ENCODE data around the gene DIO1.

- TF ChIP-seq CTCF (IDR thresholded peaks at IDR 0.05) (no peak), POLR2A (IDR thresholded peaks at IDR 0.05) (no peak), POLR2AphosphoS5 (IDR thresholded peaks at IDR 0.05) (no peak)
These were observed 60.1 kb downstream of the DIO1 start for GRCh38 chr1:53954128-53954527.
